ENCODE measurements around the gene MPHOSPH6. TPM values are rescaled to one million over a fixed set of nuclear protein-coding genes. Genes with fewer than 3 reads are reported as not detected.
"Not testable (repeated sequence)": the region's sequence is repeated elsewhere in the genome, so short reads cannot be mapped to it uniquely, and the experiment has no call there.

The MPHOSPH6 gene
- total RNA-seq, result 54.1 and 54.8 TPM in 2 replicates

- Mint-ChIP-seq H3K27ac (peak within 1 kb of the TSS; percentile 96), H3K36me3 (ENCODE audit: low read depth) (peaks cover 38% of the 10 kb centered on the region), H3K4me3 (peak within 1 kb of the TSS; percentile 91), H3K9me3 (peaks cover 17% of the 10 kb centered on the region), H3K27me3 (peaks cover 33% of the 10 kb centered on the region), H3K4me1 (peaks cover 15% of the 10 kb centered on the region)
- intact Hi-C loops (cut with micrococcal nuclease), result loop anchor here (1.0 to 5.0 kb wide), 6 partner anchors 17 to 483 kb away; no protein-coding TSS in a partner anchor
- DNase-seq, result peak; percentile 97
These were observed at the start of gene MPHOSPH6 for GRCh38 chr16:82169861-82170845. TSS of gene MPHOSPH6 (minus strand) at chr16:82170224. CDS start at chr16:82170175, 49 bp downstream.

- no peak overlapping the region for H3K4me3 Mint-ChIP-seq
- H3K27me3 Mint-ChIP-seq, result peaks cover 10% of the 10 kb centered on the region
- no peaks in the 10 kb centered on the region for H3K9me3 Mint-ChIP-seq
- H3K4me1 Mint-ChIP-seq, result no peaks in the 10 kb centered on the region
- H3K36me3 Mint-ChIP-seq (ENCODE audit: low read depth), result no peaks in the 10 kb centered on the region
- intact Hi-C loops (cut with micrococcal nuclease), result no loop called here
- no peak overlapping the region for H3K27ac Mint-ChIP-seq
- DNase-seq, result no peak
These were observed 49.3 kb upstream of the MPHOSPH6 start for GRCh38 chr16:82219298-82219697.

GRCh38 chr16:82209314-82209713 lies 39.3 kb upstream of the MPHOSPH6 start:
- H3K27me3 Mint-ChIP-seq, result peaks cover 18% of the 10 kb centered on the region
- H3K4me1 Mint-ChIP-seq; DNase-seq; intact Hi-C loops (cut with micrococcal nuclease); H3K9me3 Mint-ChIP-seq; H3K4me3 Mint-ChIP-seq; H3K36me3 Mint-ChIP-seq (ENCODE audit: low read depth); H3K27ac Mint-ChIP-seq: not testable (repeated sequence)

- H3K4me1 Mint-ChIP-seq, result no peaks in the 10 kb centered on the region
- no peak overlapping the region for H3K27ac Mint-ChIP-seq
- peaks cover 8% of the 10 kb centered on the region for H3K9me3 Mint-ChIP-seq
- H3K36me3 Mint-ChIP-seq (ENCODE audit: low read depth), result no peaks in the 10 kb centered on the region
- DNase-seq, result no peak
- H3K27me3 Mint-ChIP-seq, result peaks cover 12% of the 10 kb centered on the region
- intact Hi-C loops (cut with micrococcal nuclease), result no loop called here
- H3K4me3 Mint-ChIP-seq, result no peak overlapping the region
These were observed 33.2 kb upstream of the MPHOSPH6 start for GRCh38 chr16:82203198-82203597.

GRCh38 chr16:82201926-82202325 lies 31.9 kb upstream of the MPHOSPH6 start:
- DNase-seq, result no peak
- H3K9me3 Mint-ChIP-seq, result peaks cover 6% of the 10 kb centered on the region
- H3K4me3 Mint-ChIP-seq, result no peak overlapping the region
- H3K36me3 Mint-ChIP-seq (ENCODE audit: low read depth), result no peaks in the 10 kb centered on the region
- no peaks in the 10 kb centered on the region for H3K4me1 Mint-ChIP-seq
- peaks cover 10% of the 10 kb centered on the region for H3K27me3 Mint-ChIP-seq
- no peak overlapping the region for H3K27ac Mint-ChIP-seq
- intact Hi-C loops (cut with micrococcal nuclease), result no loop called here

GRCh38 chr16:82201351-82201750 lies 31.3 kb upstream of the MPHOSPH6 start:
- H3K27me3 Mint-ChIP-seq, result peaks cover 7% of the 10 kb centered on the region
- intact Hi-C loops (cut with micrococcal nuclease), result no loop called here
- peaks cover 3% of the 10 kb centered on the region for H3K9me3 Mint-ChIP-seq
- peaks cover under 1% of the 10 kb centered on the region for H3K4me1 Mint-ChIP-seq
- H3K36me3 Mint-ChIP-seq (ENCODE audit: low read depth), result no peaks in the 10 kb centered on the region
- H3K27ac Mint-ChIP-seq, result no peak overlapping the region
- DNase-seq, result no peak
- no peak overlapping the region for H3K4me3 Mint-ChIP-seq

- Mint-ChIP-seq H3K36me3 (ENCODE audit: low read depth) (no peaks in the 10 kb centered on the region), H3K27ac (no peak overlapping the region), H3K27me3 (peaks cover 4% of the 10 kb centered on the region), H3K4me3 (no peak overlapping the region), H3K9me3 (peaks cover 3% of the 10 kb centered on the region), H3K4me1 (peaks cover 4% of the 10 kb centered on the region)
- no peak for DNase-seq
- intact Hi-C loops (cut with micrococcal nuclease), result no loop called here
These were observed 29.2 kb upstream of the MPHOSPH6 start for GRCh38 chr16:82199209-82199608.

GRCh38 chr16:82197540-82198240 lies 27.7 kb upstream of the MPHOSPH6 start:
- Mint-ChIP-seq H3K27ac (no peak overlapping the region), H3K27me3 (peaks cover 4% of the 10 kb centered on the region), H3K4me3 (no peak overlapping the region), H3K36me3 (ENCODE audit: low read depth) (no peaks in the 10 kb centered on the region), H3K9me3 (peaks cover 3% of the 10 kb centered on the region), H3K4me1 (peaks cover 11% of the 10 kb centered on the region)
- intact Hi-C loops (cut with micrococcal nuclease), result no loop called here
- no peak for DNase-seq

- Mint-ChIP-seq H3K9me3 (peaks cover 3% of the 10 kb centered on the region), H3K4me1 (peaks cover 15% of the 10 kb centered on the region), H3K27ac (no peak overlapping the region), H3K36me3 (ENCODE audit: low read depth) (no peaks in the 10 kb centered on the region), H3K27me3 (peaks cover 4% of the 10 kb centered on the region), H3K4me3 (no peak overlapping the region)
- intact Hi-C loops (cut with micrococcal nuclease), result no loop called here
- DNase-seq, result no peak
These were observed 26.0 kb upstream of the MPHOSPH6 start for GRCh38 chr16:82195917-82196494.

- Mint-ChIP-seq H3K9me3 (peaks cover 3% of the 10 kb centered on the region), H3K4me1 (peaks cover 15% of the 10 kb centered on the region), H3K27ac (no peak overlapping the region), H3K4me3 (no peak overlapping the region), H3K27me3 (peaks cover 9% of the 10 kb centered on the region), H3K36me3 (ENCODE audit: low read depth) (no peaks in the 10 kb centered on the region)
- intact Hi-C loops (cut with micrococcal nuclease), result loop anchor here (5.0 kb wide), 1 partner anchor 458 kb away; no protein-coding TSS in a partner anchor
- DNase-seq, result no peak
These were observed 24.1 kb upstream of the MPHOSPH6 start for GRCh38 chr16:82194086-82194485.

GRCh38 chr16:82192665-82193064 lies 22.6 kb upstream of the MPHOSPH6 start:
- H3K27ac Mint-ChIP-seq, result peak overlapping the region; percentile 89
- H3K36me3 Mint-ChIP-seq (ENCODE audit: low read depth), result no peaks in the 10 kb centered on the region
- intact Hi-C loops (cut with micrococcal nuclease), result loop anchor here (1.0 to 5.0 kb wide), 2 partner anchors 22 to 460 kb away; partner anchors contain the start of gene MPHOSPH6
- peak overlapping the region; percentile 41 for H3K4me3 Mint-ChIP-seq
- H3K4me1 Mint-ChIP-seq, result peaks cover 21% of the 10 kb centered on the region
- peak; percentile 77 for DNase-seq
- H3K27me3 Mint-ChIP-seq, result peaks cover 7% of the 10 kb centered on the region
- peaks cover 3% of the 10 kb centered on the region for H3K9me3 Mint-ChIP-seq

GRCh38 chr16:82190386-82190785 lies 20.4 kb upstream of the MPHOSPH6 start:
- DNase-seq, result no peak
- Mint-ChIP-seq H3K4me1 (peaks cover 25% of the 10 kb centered on the region), H3K36me3 (ENCODE audit: low read depth) (no peaks in the 10 kb centered on the region), H3K27me3 (peaks cover 9% of the 10 kb centered on the region), H3K9me3 (peaks cover 3% of the 10 kb centered on the region), H3K27ac (no peak overlapping the region), H3K4me3 (no peak overlapping the region)
- intact Hi-C loops (cut with micrococcal nuclease), result loop anchor here (5.0 kb wide), 1 partner anchor 462 kb away; no protein-coding TSS in a partner anchor

- intact Hi-C loops (cut with micrococcal nuclease), result loop anchor here (1.0 kb wide), 2 partner anchors 18 to 108 kb away; partner anchors contain the start of gene MPHOSPH6
- H3K9me3 Mint-ChIP-seq, result peaks cover 3% of the 10 kb centered on the region
- no peaks in the 10 kb centered on the region for H3K36me3 Mint-ChIP-seq (ENCODE audit: low read depth)
- H3K4me1 Mint-ChIP-seq, result peaks cover 20% of the 10 kb centered on the region
- H3K27me3 Mint-ChIP-seq, result peaks cover 18% of the 10 kb centered on the region
- peak overlapping the region; percentile 51 for H3K27ac Mint-ChIP-seq
- no peak overlapping the region for H3K4me3 Mint-ChIP-seq
- peak; percentile 61 for DNase-seq
These were observed 17.8 kb upstream of the MPHOSPH6 start for GRCh38 chr16:82187829-82188228.

Measured in activated CD4-positive, alpha-beta T cell treated with anti-CD3 and anti-CD28 coated beads, Interleukin-2, amount 10 ng/mL, durations not matched to agents 24 days and 14 days (primary cell).